ENCODE data around the gene ANTXR1.

ANTXR1 gene

GRCh38 chr2:69213782-69214181 is 200.8 kb downstream of the ANTXR1 start:
- H3K4me3 ChIP-seq (ENCODE audit: low read depth, low read length): no peak overlapping the region
- TF ChIP-seq, protein P1, sequence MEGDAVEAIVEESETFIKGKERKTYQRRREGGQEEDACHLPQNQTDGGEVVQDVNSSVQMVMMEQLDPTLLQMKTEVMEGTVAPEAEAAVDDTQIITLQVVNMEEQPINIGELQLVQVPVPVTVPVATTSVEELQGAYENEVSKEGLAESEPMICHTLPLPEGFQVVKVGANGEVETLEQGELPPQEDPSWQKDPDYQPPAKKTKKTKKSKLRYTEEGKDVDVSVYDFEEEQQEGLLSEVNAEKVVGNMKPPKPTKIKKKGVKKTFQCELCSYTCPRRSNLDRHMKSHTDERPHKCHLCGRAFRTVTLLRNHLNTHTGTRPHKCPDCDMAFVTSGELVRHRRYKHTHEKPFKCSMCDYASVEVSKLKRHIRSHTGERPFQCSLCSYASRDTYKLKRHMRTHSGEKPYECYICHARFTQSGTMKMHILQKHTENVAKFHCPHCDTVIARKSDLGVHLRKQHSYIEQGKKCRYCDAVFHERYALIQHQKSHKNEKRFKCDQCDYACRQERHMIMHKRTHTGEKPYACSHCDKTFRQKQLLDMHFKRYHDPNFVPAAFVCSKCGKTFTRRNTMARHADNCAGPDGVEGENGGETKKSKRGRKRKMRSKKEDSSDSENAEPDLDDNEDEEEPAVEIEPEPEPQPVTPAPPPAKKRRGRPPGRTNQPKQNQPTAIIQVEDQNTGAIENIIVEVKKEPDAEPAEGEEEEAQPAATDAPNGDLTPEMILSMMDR (IDR thresholded peaks at IDR 0.05; ENCODE audit: insufficient read depth, low read depth, low read length, missing control alignments): no peak
- DNase-seq (ENCODE audit: low read depth): no peak

- DNase-seq (ENCODE audit: low read depth): no peak
- H3K4me3 ChIP-seq (ENCODE audit: low read depth, low read length): no peak overlapping the region
- TF ChIP-seq, protein P1 (IDR thresholded peaks at IDR 0.05; ENCODE audit: insufficient read depth, low read depth, low read length, missing control alignments): no peak
Observed at GRCh38 chr2:69214898-69215297, 201.9 kb downstream of the ANTXR1 start.

DNA sequence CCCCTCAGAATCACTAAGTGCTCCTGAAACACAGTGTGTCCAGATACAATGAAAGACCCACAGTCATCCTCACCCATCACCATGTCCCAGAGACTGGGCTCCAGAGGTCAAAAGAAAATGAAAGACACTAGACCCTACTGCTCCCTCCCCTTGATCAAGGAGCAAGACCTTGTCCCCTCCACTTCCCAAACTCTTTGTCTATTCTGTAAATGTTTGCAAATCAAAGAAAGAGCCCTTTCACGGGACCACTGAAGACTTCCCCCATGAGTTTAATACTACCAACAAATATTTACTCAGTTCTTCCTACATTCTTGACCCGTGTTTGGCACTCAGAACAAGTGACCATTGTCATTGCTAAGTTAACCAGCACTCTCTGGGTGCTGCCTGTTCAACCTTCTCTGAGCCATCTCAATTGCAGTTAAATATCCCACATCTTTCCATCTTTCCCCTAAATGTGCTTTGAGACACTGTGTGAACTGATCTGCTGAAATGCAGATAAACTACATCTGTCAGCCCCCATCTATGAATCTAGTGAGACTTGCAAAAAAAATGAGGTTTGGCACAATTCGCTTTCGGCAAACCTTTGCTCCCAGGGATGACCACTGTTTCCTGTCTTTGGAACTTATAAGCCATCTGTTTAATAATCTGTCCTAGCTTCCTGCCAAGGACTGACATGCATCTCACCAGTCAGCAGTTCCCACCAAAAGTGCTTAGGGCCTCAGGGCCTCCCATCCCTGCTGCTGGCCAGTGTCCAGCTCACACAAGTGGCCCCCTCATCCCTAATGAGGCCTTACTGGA is 203.8 kb downstream of the ANTXR1 start:
- no peak for DNase-seq (ENCODE audit: low read depth)
- TF ChIP-seq, protein P1 (IDR thresholded peaks at IDR 0.05; ENCODE audit: insufficient read depth, low read depth, low read length, missing control alignments): no peak
- H3K4me3 ChIP-seq (ENCODE audit: low read depth, low read length): no peak overlapping the region

DNA sequence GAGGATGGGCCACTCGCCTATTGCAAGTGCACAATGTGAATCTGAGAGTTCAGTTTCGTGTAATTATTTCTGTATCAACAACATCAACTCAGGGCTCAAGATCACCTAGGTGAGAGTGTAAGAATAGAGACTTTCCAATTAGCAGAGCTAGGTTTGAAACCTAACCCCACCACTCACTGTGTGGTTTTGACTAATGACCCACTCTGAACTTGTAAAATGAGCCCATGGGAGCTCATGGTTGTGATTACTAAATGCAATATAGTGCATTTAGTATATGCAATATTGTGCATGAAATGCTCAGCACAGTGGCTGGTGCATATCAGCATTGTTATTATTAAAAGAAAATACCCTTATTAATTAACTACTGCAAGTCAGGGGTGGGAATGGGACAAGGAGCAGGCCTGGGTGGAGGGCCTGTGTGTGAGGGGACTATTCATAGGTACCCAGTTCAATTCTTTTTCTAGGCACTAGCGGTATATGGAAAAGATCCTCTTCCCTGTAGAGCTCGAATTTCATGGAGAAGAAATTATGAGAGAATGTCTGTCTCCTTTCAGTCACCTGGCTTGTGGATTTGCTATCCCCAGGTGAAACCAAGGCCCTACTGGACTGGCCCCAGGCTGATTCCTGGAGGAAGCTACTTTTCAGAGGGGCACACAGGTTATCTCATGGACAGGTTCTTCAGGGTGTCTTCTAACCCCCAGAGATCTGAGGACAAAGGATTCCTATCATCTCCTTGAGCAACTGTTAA is 204.5 kb downstream of the ANTXR1 start:
- H3K4me3 ChIP-seq (ENCODE audit: low read depth, low read length): no peak overlapping the region
- no peak for DNase-seq (ENCODE audit: low read depth)
- TF ChIP-seq, protein P1 (IDR thresholded peaks at IDR 0.05; ENCODE audit: insufficient read depth, low read depth, low read length, missing control alignments): no peak

- no peak for DNase-seq (ENCODE audit: low read depth)
- no peak overlapping the region for H3K4me3 ChIP-seq (ENCODE audit: low read depth, low read length)
- TF ChIP-seq, protein P1 (IDR thresholded peaks at IDR 0.05; ENCODE audit: insufficient read depth, low read depth, low read length, missing control alignments): no peak
Observed at GRCh38 chr2:69221512-69221911, 208.5 kb downstream of the ANTXR1 start.

- TF ChIP-seq, protein P1 (IDR thresholded peaks at IDR 0.05; ENCODE audit: insufficient read depth, low read depth, low read length, missing control alignments): no peak
- DNase-seq (ENCODE audit: low read depth): no peak
- no peak overlapping the region for H3K4me3 ChIP-seq (ENCODE audit: low read depth, low read length)
Observed at GRCh38 chr2:69221960-69222751, 209.2 kb downstream of the ANTXR1 start.

Measured in GM12865 (cell line).